Activated CD4-positive, alpha-beta T cell treated with anti-CD3 and anti-CD28 coated beads, Interleukin-2, amount 10 ng/mL, durations not matched to agents 7 days and 5 days (primary cell): ENCODE data around the gene SYNE1. TPM values are rescaled to one million over a fixed set of nuclear protein-coding genes. Genes with fewer than 3 reads are reported as not detected.
"Not testable (repeated sequence)": the region's sequence is repeated elsewhere in the genome, so short reads cannot be mapped to it uniquely, and the experiment has no call there.

Experiments
- CTCF ChIA-PET: fragments of 350-600 bp; sonication (Branson Sonifier 250); formaldehyde crosslinking; loops from one replicate; lab custom pipeline; 2021; ENCODE audit warnings: antibody characterized with exemption; lab: Charles Lee
- POLR2A ChIA-PET: fragments of 350-600 bp; sonication (Branson Sonifier 250); formaldehyde crosslinking; loops from one replicate; lab custom pipeline; 2021; ENCODE audit warnings: antibody characterized with exemption; lab: Charles Lee
- DNase-seq: peaks from one replicate; pipeline ENCODE4 v3.0.0-alpha.2; 2020
- H3K27ac Mint-ChIP-seq: one replicate; pipeline ENCODE4 v1.8.0; 2021; ENCODE audit warnings: mild to moderate bottlenecking, moderate library complexity, mixed read lengths
- H3K27me3 Mint-ChIP-seq: one replicate; pipeline ENCODE4 v1.8.0; 2021; ENCODE audit warnings: mixed read lengths
- H3K36me3 Mint-ChIP-seq: one replicate; pipeline ENCODE4 v1.8.0; 2021; ENCODE audit warnings: low read depth, mixed read lengths
- H3K4me1 Mint-ChIP-seq: one replicate; pipeline ENCODE4 v1.8.0; 2021; ENCODE audit warnings: mixed read lengths
- H3K4me3 Mint-ChIP-seq: one replicate; pipeline ENCODE4 v1.8.0; 2021; ENCODE audit warnings: mild to moderate bottlenecking, moderate library complexity, mixed read lengths
- H3K9me3 Mint-ChIP-seq: one replicate; pipeline ENCODE4 v1.8.0; 2021; ENCODE audit warnings: mixed read lengths
- total RNA-seq, 2 experiments: library from RNA; stranded (reverse); gene quantifications; one replicate each; pipeline ENCODE4 v1.2.3, GENCODE V29; 2021

The SYNE1 gene
- total RNA-seq, 2 experiments from 2014 or later, result 98.4 to 99.3 TPM

DNA sequence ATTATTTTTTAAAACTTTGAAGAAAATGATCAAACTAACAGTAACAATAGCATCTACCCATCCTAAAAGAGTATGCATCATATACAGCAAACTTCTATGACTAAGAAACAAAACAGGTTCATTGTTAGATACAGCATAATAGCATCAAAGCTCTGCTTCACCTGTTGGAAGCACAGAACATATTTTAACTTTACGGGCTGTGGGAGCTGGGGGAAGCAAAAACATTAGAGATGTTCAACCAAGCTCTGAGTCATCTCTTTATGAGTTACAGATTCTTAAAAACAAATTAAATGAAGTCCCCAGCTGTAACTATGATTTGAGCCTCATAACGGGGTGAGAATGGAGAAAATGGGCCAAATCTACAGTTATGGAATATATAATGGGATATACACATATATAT, 63.4 kb downstream of the SYNE1 start:
- H3K27ac Mint-ChIP-seq, result no peak overlapping the region
- POLR2A ChIA-PET, result no interaction called here

GRCh38 chr6:152572338-152573088, 64.6 kb downstream of the SYNE1 start:
- Mint-ChIP-seq H3K9me3 (no peaks in the 10 kb centered on the region), H3K27me3 (no peaks in the 10 kb centered on the region), H3K4me3 (no peak overlapping the region), H3K4me1 (no peaks in the 10 kb centered on the region), H3K36me3 (no peaks in the 10 kb centered on the region), H3K27ac (no peak overlapping the region)
- ChIA-PET CTCF (no interaction called here), POLR2A (no interaction called here)
- DNase-seq, result no peak

More for the DNA sequence above, 63.4 kb downstream of the SYNE1 start:
- CTCF ChIA-PET, result no interaction called here
- no peaks in the 10 kb centered on the region for H3K9me3 Mint-ChIP-seq
- no peaks in the 10 kb centered on the region for H3K36me3 Mint-ChIP-seq
- no peak for DNase-seq
- H3K27me3 Mint-ChIP-seq, result no peaks in the 10 kb centered on the region
- H3K4me1 Mint-ChIP-seq, result no peaks in the 10 kb centered on the region
- H3K4me3 Mint-ChIP-seq, result no peak overlapping the region

DNA sequence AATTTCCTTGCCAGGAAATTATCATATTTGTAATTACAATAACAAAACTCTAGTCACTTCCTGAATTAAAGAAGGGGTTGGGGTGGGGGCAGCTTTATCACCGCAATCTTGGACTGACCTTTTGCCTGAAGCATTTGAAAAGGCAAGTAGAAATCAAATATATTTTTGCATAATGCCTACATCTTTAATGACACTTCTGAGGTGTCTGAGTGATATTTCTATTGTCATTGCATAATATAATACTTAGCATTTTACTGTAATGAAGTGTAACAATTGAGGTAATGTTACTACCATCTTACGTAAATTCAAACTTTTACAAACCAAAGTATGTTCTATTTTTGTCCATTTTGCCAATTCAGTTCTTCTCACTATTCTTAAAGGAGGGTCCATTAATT, 65.2 kb downstream of the SYNE1 start:
- Mint-ChIP-seq H3K36me3 (no peaks in the 10 kb centered on the region), H3K27ac (no peak overlapping the region), H3K4me3 (no peak overlapping the region), H3K9me3 (no peaks in the 10 kb centered on the region), H3K4me1 (no peaks in the 10 kb centered on the region), H3K27me3 (no peaks in the 10 kb centered on the region)
- DNase-seq, result no peak
- CTCF ChIA-PET, result no interaction called here
- POLR2A ChIA-PET, result no interaction called here

DNA sequence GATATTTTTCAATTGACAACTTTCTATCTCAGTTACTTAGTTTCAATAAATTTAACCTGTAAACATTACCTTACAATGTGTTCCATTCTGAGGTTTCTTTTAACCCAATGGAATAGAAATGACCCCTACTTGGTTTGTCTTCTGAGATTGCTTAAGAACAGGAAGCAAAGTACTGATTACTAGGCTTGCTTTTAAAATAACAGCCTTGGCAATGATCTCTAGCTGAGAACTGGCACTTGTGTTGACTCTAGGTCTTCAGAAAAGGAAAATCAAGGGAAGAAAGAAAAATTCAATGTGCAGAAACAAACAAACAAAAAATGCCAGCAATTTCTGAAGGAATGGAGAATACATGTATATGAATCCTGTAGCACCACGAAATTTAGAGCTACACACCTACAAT, 66.1 kb downstream of the SYNE1 start:
- CTCF ChIA-PET, result no interaction called here
- Mint-ChIP-seq H3K27ac (no peak overlapping the region), H3K27me3 (no peaks in the 10 kb centered on the region), H3K4me1 (no peaks in the 10 kb centered on the region), H3K9me3 (no peaks in the 10 kb centered on the region), H3K4me3 (no peak overlapping the region), H3K36me3 (no peaks in the 10 kb centered on the region)
- POLR2A ChIA-PET, result no interaction called here
- no peak for DNase-seq

DNA sequence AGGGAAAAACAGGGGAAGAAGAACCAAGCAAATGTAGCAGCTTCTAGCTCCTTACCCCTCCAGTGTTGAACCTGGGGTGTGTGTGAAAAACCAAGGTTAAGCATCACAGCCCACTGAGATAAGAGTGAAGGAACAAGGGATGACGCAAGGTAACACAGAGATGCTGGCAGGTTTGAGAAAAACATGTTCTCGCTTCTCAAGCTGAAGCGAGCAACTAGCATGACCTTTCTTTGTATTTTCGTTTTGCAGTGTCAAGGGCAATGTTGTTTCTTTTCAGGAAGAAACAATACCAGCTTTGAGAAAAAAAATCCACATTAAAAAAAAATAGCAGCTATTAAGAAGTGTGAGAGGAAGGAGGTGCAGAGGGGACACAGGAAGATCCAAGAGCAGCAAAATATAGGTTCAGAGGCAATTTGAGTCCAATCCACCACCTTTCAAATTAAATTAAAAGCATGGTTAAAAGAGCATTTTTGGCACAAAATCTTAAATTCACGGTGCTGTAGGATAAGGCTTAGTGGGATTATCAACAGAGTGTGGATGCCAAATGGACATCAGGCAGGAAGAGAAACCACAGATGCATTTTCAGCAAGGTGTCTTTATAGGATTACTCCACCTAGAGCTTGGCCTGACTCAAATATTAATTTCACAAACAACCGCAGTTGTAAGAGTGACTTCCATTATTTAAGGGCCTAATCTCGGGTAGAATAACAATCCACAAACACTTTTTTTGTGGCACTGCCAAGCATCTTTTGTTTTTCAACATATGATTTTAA, 70.9 kb downstream of the SYNE1 start:
- CTCF ChIA-PET, result no interaction called here
- H3K4me1 Mint-ChIP-seq, result no peaks in the 10 kb centered on the region
- POLR2A ChIA-PET, result no interaction called here
- H3K4me3 Mint-ChIP-seq, result no peak overlapping the region
- no peak overlapping the region for H3K27ac Mint-ChIP-seq
- no peaks in the 10 kb centered on the region for H3K36me3 Mint-ChIP-seq
- no peaks in the 10 kb centered on the region for H3K27me3 Mint-ChIP-seq
- no peaks in the 10 kb centered on the region for H3K9me3 Mint-ChIP-seq
- no peak for DNase-seq

DNA sequence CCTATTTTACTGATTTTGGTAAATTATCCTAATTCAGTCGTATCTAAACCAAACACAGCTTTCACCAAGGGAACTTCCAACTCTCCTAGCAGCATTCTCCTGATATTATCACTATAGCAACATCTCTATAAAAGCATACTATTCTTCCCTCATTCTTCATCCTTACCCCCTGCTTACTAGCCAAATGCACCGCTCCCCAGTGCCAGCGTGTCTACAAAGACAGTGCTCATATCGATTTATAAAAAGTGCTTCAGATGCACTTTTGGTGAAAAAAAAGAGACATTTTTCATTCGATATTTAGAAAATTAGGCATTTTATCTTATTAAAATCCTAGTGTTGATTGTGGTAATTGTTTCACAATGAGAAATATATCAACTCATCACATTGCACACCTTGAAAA, 74.0 kb downstream of the SYNE1 start:
- no peaks in the 10 kb centered on the region for H3K27me3 Mint-ChIP-seq
- no peak overlapping the region for H3K4me3 Mint-ChIP-seq
- ChIA-PET CTCF (no interaction called here), POLR2A (no interaction called here)
- no peak overlapping the region for H3K27ac Mint-ChIP-seq
- H3K36me3 Mint-ChIP-seq, result no peaks in the 10 kb centered on the region
- no peak for DNase-seq
- no peaks in the 10 kb centered on the region for H3K4me1 Mint-ChIP-seq
- no peaks in the 10 kb centered on the region for H3K9me3 Mint-ChIP-seq

DNA sequence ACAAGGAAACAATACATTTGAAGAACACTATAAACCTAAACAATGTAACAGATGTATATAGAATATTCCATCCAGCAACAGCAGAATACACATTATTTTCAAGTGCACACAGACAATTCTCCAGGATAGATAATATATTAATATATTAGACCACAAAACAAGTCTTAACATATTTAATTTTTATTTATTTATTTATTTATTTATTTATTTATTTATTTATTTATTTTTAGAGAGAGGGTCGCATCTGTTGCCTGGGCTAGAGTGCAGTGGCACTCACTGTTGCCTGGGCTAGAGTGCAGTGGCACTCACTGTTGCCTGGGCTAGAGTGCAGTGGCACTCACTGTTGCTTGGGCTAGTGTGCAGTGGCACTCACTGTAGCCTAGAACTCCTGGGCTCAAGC, 78.4 kb downstream of the SYNE1 start:
- POLR2A ChIA-PET, H3K27ac Mint-ChIP-seq: not testable (repeated sequence)
- CTCF ChIA-PET, result interaction anchor here (0.6 kb wide), 1 partner anchor 578 kb away, joined by 3 read pairs; no protein-coding TSS in a partner anchor

GRCh38 chr6:152557502-152557901, 79.7 kb downstream of the SYNE1 start:
- Mint-ChIP-seq H3K27me3 (peaks cover 2% of the 10 kb centered on the region), H3K4me1 (no peaks in the 10 kb centered on the region), H3K9me3 (peaks cover 2% of the 10 kb centered on the region), H3K36me3 (no peaks in the 10 kb centered on the region), H3K4me3 (no peak overlapping the region), H3K27ac (no peak overlapping the region)
- ChIA-PET POLR2A (no interaction called here), CTCF (no interaction called here)
- DNase-seq, result no peak

More for the DNA sequence above, 78.4 kb downstream of the SYNE1 start:
- H3K27me3 Mint-ChIP-seq, H3K4me3 Mint-ChIP-seq, H3K9me3 Mint-ChIP-seq, H3K36me3 Mint-ChIP-seq, H3K4me1 Mint-ChIP-seq, DNase-seq: not testable (repeated sequence)

- H3K9me3 Mint-ChIP-seq, result peaks cover 2% of the 10 kb centered on the region
- CTCF ChIA-PET, result no interaction called here
- POLR2A ChIA-PET, result no interaction called here
Observed at GRCh38 chr6:152554851-152555250, 82.3 kb downstream of the SYNE1 start.

GRCh38 chr6:152552616-152553209, 84.4 kb downstream of the SYNE1 start:
- H3K27me3 Mint-ChIP-seq, result peaks cover 2% of the 10 kb centered on the region
- no peaks in the 10 kb centered on the region for H3K36me3 Mint-ChIP-seq
- no peak overlapping the region for H3K4me3 Mint-ChIP-seq
- H3K9me3 Mint-ChIP-seq, result peaks cover 2% of the 10 kb centered on the region
- ChIA-PET POLR2A (no interaction called here), CTCF (no interaction called here)
- H3K27ac Mint-ChIP-seq, result no peak overlapping the region
- H3K4me1 Mint-ChIP-seq, result no peaks in the 10 kb centered on the region
- DNase-seq, result peak; percentile 34

More at GRCh38 chr6:152554851-152555250, 82.3 kb downstream of the SYNE1 start:
- DNase-seq, result no peak
- H3K4me3 Mint-ChIP-seq, result no peak overlapping the region
- H3K27ac Mint-ChIP-seq, result no peak overlapping the region
- H3K36me3 Mint-ChIP-seq, result no peaks in the 10 kb centered on the region
- no peaks in the 10 kb centered on the region for H3K4me1 Mint-ChIP-seq
- peaks cover 2% of the 10 kb centered on the region for H3K27me3 Mint-ChIP-seq

- H3K4me3 Mint-ChIP-seq, result no peak overlapping the region
- ChIA-PET POLR2A (no interaction called here), CTCF (no interaction called here)
- H3K9me3 Mint-ChIP-seq, result no peaks in the 10 kb centered on the region
- DNase-seq, result no peak
- H3K27me3 Mint-ChIP-seq, result peaks cover 2% of the 10 kb centered on the region
- H3K4me1 Mint-ChIP-seq, result no peaks in the 10 kb centered on the region
- H3K36me3 Mint-ChIP-seq, result no peaks in the 10 kb centered on the region
- H3K27ac Mint-ChIP-seq, result no peak overlapping the region
Observed at GRCh38 chr6:152543519-152543918, 93.6 kb downstream of the SYNE1 start.

DNA sequence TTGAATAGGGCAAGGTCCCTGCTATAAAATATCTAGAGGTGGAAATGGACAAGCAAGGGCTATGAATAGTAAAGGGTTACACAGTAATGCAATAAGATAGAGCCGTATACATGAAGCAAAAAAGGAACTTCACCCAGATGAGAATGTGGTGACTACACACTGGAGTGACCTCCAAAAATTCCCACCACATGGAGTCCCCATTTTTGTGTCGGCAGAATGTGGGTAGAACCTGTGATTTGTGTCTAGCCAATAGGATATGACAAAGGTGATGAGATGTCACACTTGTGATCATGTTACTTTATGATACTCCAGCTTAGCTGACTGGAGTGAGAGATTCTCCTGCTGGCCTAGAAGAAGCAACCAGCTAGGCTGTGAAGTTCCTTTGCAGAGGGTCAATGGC, 96.8 kb downstream of the SYNE1 start:
- CTCF ChIA-PET, result no interaction called here
- Mint-ChIP-seq H3K4me3 (no peak overlapping the region), H3K4me1 (no peaks in the 10 kb centered on the region), H3K9me3 (no peaks in the 10 kb centered on the region), H3K27me3 (peaks cover 2% of the 10 kb centered on the region), H3K36me3 (no peaks in the 10 kb centered on the region), H3K27ac (no peak overlapping the region)
- DNase-seq, result no peak
- POLR2A ChIA-PET, result no interaction called here

DNA sequence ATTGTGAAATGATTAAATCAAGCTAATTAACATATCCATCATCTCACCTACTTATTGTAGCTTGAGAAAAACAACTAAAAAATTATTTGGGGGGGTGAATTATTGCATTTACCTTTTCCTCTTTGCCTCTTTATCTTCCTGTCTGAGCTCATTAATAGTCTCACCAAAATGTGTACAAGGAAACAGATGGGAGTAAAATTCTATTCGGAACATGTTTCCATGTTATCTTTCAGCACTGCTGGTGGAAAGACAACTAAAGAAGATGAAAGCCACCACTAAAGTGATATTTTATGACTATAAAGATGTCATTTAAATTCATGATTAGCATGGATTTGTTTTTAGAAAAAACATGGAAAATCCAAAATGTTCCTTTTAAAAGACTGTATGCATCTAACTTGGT, 102.6 kb downstream of the SYNE1 start:
- no peak for DNase-seq
- Mint-ChIP-seq H3K4me3 (no peak overlapping the region), H3K27me3 (peaks cover under 1% of the 10 kb centered on the region), H3K36me3 (no peaks in the 10 kb centered on the region), H3K27ac (no peak overlapping the region), H3K4me1 (no peaks in the 10 kb centered on the region), H3K9me3 (no peaks in the 10 kb centered on the region)
- ChIA-PET CTCF (no interaction called here), POLR2A (no interaction called here)
